K562 (cell line): ENCODE data around the gene NPVF. TPM values are rescaled to one million over a fixed set of nuclear protein-coding genes. Genes with fewer than 3 reads are reported as not detected.

Experiments
- ATAC-seq: fragments of 200-7000 bp; cut with Tn5 transposase; 3 replicates; pipeline ENCODE4 v1.9.1; 2020; ENCODE audit warnings: moderate library complexity
- BruUV-seq: library from RNA; stranded (reverse); fragments of 400-500 nt; replicated peaks from 2 replicates; lab custom pipeline; 2021; lab: Mats Ljungman, UMichigan
- CTCF ChIA-PET: fragments of 300-600 bp; formaldehyde crosslinking; extraction: SDS; loops from one replicate; lab custom pipeline; 2021; ENCODE audit warnings: low intra/inter-chr PET ratio; lab: Yijun Ruan, JAX
- POLR2A ChIA-PET: fragments of 300-600, 350-650 bp; sonication (Branson Sonifier 250); formaldehyde crosslinking; extraction: SDS; loops from one replicate; lab custom pipeline; 2021; ENCODE audit warnings: antibody characterized with exemption, inconsistent platforms; lab: Yijun Ruan, JAX
- DNase-seq, 4 experiments: peaks; one replicate each; pipeline versions ENCODE4 v3.0.0 to v3.0.0-alpha.2; 2011 to 2018; ENCODE audit warnings: low spot score in 3 of 4, mixed read lengths in 3 of 4; ENCODE audit errors: extremely low read depth in 1 of 4
- FAIRE-seq: peaks from 2 replicates; lab custom pipeline; 2011; peaks lifted over from hg19 to GRCh38; lab: Jason Lieb, UNC
- H2AFZ ChIP-seq: 2 replicates; pipeline ENCODE4 v1.6.0; 2011; ENCODE audit warnings: low read depth, low read length, control low read depth, inconsistent platforms
- H3K27ac ChIP-seq: fragments of 200-600 bp; 3 replicates; pipeline ENCODE4 v1.8.0; 2011; ENCODE audit warnings: low read depth, mild to moderate bottlenecking, control low read depth, inconsistent platforms, low read length, moderate library complexity, mixed read lengths; ENCODE audit errors: extremely low read depth
- H3K27me3 ChIP-seq, 2 experiments: fragments of 300-600 bp in 1 of 2; 2 replicates in 1 of 2; 3 replicates in 1 of 2; pipeline versions ENCODE4 v1.6.0 to v1.8.0; 2011; ENCODE audit warnings: inconsistent platforms in 2 of 2, low read length in 2 of 2, mild to moderate bottlenecking in 1 of 2, mixed read lengths in 1 of 2, moderate library complexity in 1 of 2; ENCODE audit not compliant: control insufficient read depth in 2 of 2, insufficient read depth in 2 of 2
- H3K36me3 ChIP-seq: fragments of 300-600 bp; 3 replicates; pipeline ENCODE4 v1.8.0; 2011; ENCODE audit warnings: mild to moderate bottlenecking, low read length, inconsistent platforms; ENCODE audit not compliant: control insufficient read depth, insufficient read depth
- H3K4me1 ChIP-seq, 2 experiments: fragments of 200-600 bp in 1 of 2; replicated peaks in 1 of 2; 2 replicates in 1 of 2; 3 replicates in 1 of 2; pipeline versions ENCODE4 v1.5.1 to v1.8.0; 2011; ENCODE audit warnings: inconsistent platforms in 2 of 2, low read length in 2 of 2, mild to moderate bottlenecking in 1 of 2, mixed read lengths in 1 of 2, moderate library complexity in 1 of 2; ENCODE audit not compliant: control insufficient read depth in 2 of 2, insufficient read depth in 2 of 2
- H3K4me2 ChIP-seq: 2 replicates; pipeline ENCODE4 v1.6.1; 2011; ENCODE audit warnings: low read length, control low read depth, inconsistent platforms, mixed read lengths; ENCODE audit not compliant: insufficient read depth
- H3K4me3 ChIP-seq: fragments of 200-600 bp; sonication (generic), shearing (Covaris generic); 2 replicates; pipeline ENCODE4 v1.5.1; 2016; ENCODE audit warnings: control low read depth, inconsistent platforms
- H3K79me2 ChIP-seq: fragments of 200-600 bp; 3 replicates; pipeline ENCODE4 v1.8.0; 2011; ENCODE audit warnings: low read length, inconsistent platforms; ENCODE audit not compliant: control insufficient read depth, insufficient read depth
- H3K9ac ChIP-seq, 2 experiments: 2 replicates each; pipeline versions ENCODE4 v1.6.0 to v1.6.1; 2011; ENCODE audit warnings: low read depth in 2 of 2, low read length in 2 of 2, control low read depth in 1 of 2, inconsistent platforms in 1 of 2, mild to moderate bottlenecking in 1 of 2, mixed read lengths in 1 of 2; ENCODE audit not compliant: insufficient read depth in 1 of 2
- H3K9me1 ChIP-seq: one replicate; pipeline ENCODE4 v1.6.0; 2011; ENCODE audit warnings: inconsistent platforms, mild to moderate bottlenecking, low read length, moderate library complexity; ENCODE audit not compliant: control insufficient read depth, insufficient read depth
- H3K9me3 ChIP-seq: replicated peaks from 2 replicates; pipeline ENCODE4 v1.5.1; 2011; ENCODE audit warnings: low read depth, low read length, inconsistent platforms; ENCODE audit not compliant: control insufficient read depth, insufficient read depth
- H4K20me1 ChIP-seq: replicated peaks from 2 replicates; pipeline ENCODE4 v1.6.1; 2011; ENCODE audit warnings: low read length, inconsistent platforms, mixed read lengths; ENCODE audit not compliant: control insufficient read depth, insufficient read depth
- CEBPG ChIP-seq, 3 experiments: fragments of 200-800 bp in 1 of 3; sonication (Bioruptor generic) in 1 of 3; sonication (generic) in 1 of 3; formaldehyde crosslinking in 1 of 3; IDR thresholded peaks in 2 of 3; conservative IDR thresholded peaks in 1 of 3; 2 replicates each; pipeline versions ENCODE4 v1.6.1 to v1.8.0; 2016 to 2022; ENCODE audit warnings: missing compliant biosample characterization in 2 of 3, missing genetic modification characterization in 2 of 3, mild to moderate bottlenecking in 1 of 3, missing genetic modification reagents in 1 of 3
- CXXC5 ChIP-seq: fragments of 250-450 bp; sonication (Bioruptor Pico); IDR thresholded peaks from 2 replicates; pipeline ENCODE4 v1.8.0; 2022; ENCODE audit warnings: inconsistent platforms, mild to moderate bottlenecking, moderate library complexity
- HIVEP1 ChIP-seq: fragments of 250-450 bp; sonication (Bioruptor Pico); IDR thresholded peaks from 2 replicates; pipeline ENCODE4 v1.4.0; 2020; ENCODE audit warnings: mild to moderate bottlenecking
- LEF1 ChIP-seq: fragments of 450-650 bp; IDR thresholded peaks from 2 replicates; pipeline ENCODE4 v1.6.1; 2016; ENCODE audit warnings: mild to moderate bottlenecking
- POLR3A ChIP-seq: IDR thresholded peaks from 2 replicates; pipeline ENCODE4 v1.6.1; 2011; ENCODE audit warnings: borderline replicate concordance, mild to moderate bottlenecking, moderate library complexity; ENCODE audit not compliant: insufficient read length, insufficient read depth; ENCODE audit errors: extremely low read depth
- SIX5 ChIP-seq, 2 experiments: IDR thresholded peaks; 2 replicates each; pipeline ENCODE4 v1.6.1; 2011; ENCODE audit warnings: low read length in 2 of 2, borderline replicate concordance in 1 of 2, low read depth in 1 of 2, mild to moderate bottlenecking in 1 of 2, moderate library complexity in 1 of 2; ENCODE audit not compliant: insufficient read depth in 1 of 2
- XRCC4 ChIP-seq: IDR thresholded peaks from one replicate; pipeline ENCODE4 v1.6.1; 2011; ENCODE audit not compliant: insufficient read depth, insufficient read length; ENCODE audit errors: extremely low read depth
- ZNF174 ChIP-seq: fragments of 250-450 bp; sonication (Bioruptor Pico); IDR thresholded peaks from 2 replicates; pipeline ENCODE4 v1.4.0; 2020; ENCODE audit warnings: mild to moderate bottlenecking
- ZNF507 ChIP-seq: conservative IDR thresholded peaks from 2 replicates; pipeline ENCODE4 v1.6.1; 2017; ENCODE audit warnings: missing genetic modification characterization, missing compliant biosample characterization
- ZNF79 ChIP-seq: fragments of 250-450 bp; sonication (Bioruptor Pico); IDR thresholded peaks from 2 replicates; pipeline ENCODE4 v1.4.0; 2020; ENCODE audit warnings: low read depth, mild to moderate bottlenecking, moderate library complexity
- WGBS: fragments of 100-300 bp; shearing (Covaris generic); methylation state at CpG from one replicate; pipeline ENCODE4 v1.1.6; 2016; ENCODE audit warnings: low coverage, mixed read lengths; ENCODE audit not compliant: insufficient coverage; ENCODE audit errors: missing lambda C conversion rate; 5-methylcytosine and 5-hydroxymethylcytosine counted together
- in situ Hi-C: fragments of 300-500 bp; cut with MboI; formaldehyde crosslinking; loops from 4 replicates; pipeline ENCODE4 v1.15.0; 2018; ENCODE audit warnings: inconsistent platforms, mixed read lengths
- intact Hi-C: fragments of 100-400 bp; cut with micrococcal nuclease; formaldehyde crosslinking; loops from 2 replicates; pipeline ENCODE4 v1.14.2; 2022
- polyA plus RNA-seq, 8 experiments: library from polyadenylated mRNA; depleted of rRNA in 4 of 8; stranded (reverse) in 5 of 8; unstranded in 3 of 8; fragments of >200 nt; fragmentation: Nextera tagmentation in 2 of 8; fragmentation: Illumina TruSeq in 1 of 8; extraction: Ambion mirVana in 2 of 8; extraction: Trizol in 1 of 8; gene quantifications; 2 replicates each; pipeline versions ENCODE4 v1.2.1 to v1.2.3, GENCODE V29; 2011 to 2014; ENCODE audit warnings: inconsistent platforms in 1 of 8, missing spikeins in 1 of 8
- total RNA-seq, 7 experiments: library from RNA; depleted of rRNA in 6 of 7; stranded (reverse); fragments of >200 nt in 6 of 7; fragmentation: Illumina TruSeq in 2 of 7; extraction: Trizol in 2 of 7; gene quantifications; 2 replicates each; pipeline versions ENCODE4 v1.2.1 to v1.2.3, GENCODE V29; 2011 to 2021; ENCODE audit warnings: low replicate concordance in 1 of 7
- TF ChIP-seq, protein P1 (sequence below): fragments of 250-450 bp; sonication (Bioruptor Pico); IDR thresholded peaks from 2 replicates; pipeline ENCODE4 v1.4.0; 2020

Gene NPVF
- total and polyA plus RNA-seq, 9 of the 15 experiments (the other 6 are each of a cell fraction or from before 2014, with no cell fraction given) = not detected

DNA sequence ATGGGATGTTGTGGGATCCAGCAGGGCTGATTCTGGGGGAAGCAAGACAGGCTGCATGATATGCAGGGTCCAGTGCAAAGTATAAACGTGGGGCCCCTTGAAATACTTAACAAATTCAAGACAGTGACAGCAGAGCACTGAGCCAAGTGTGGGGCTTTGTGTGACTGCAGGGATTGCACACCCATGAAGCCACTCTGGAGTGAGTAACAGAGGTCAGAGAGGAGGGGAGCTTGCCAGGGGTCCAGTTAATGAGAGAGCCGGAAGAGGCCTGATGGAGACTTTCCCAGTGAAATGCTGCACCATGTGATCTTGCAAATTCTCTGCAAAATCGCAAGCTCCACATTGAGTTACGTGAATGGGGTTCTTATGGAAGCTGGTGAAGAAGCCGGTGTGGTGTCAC lies 5.6 kb downstream of the NPVF start:
- ChIA-PET CTCF (no interaction called here), POLR2A (no interaction called here)
- Histone ChIP-seq H3K4me2 (no peak overlapping the region), H3K4me1 (no peaks in the 10 kb centered on the region; a peak in 1 of 5 replicates), H3K9ac (no peak overlapping the region), H3K9me1 (no peaks in the 10 kb centered on the region), H2AFZ (no peak overlapping the region), H3K79me2 (no peaks in the 10 kb centered on the region), H3K27ac (no peak overlapping the region), H3K27me3 (peaks cover 31 to 41% of the 10 kb centered on the region in 2 experiments), H3K4me3 (no peak overlapping the region), H3K36me3 (no peaks in the 10 kb centered on the region), H3K9me3 (no peaks in the 10 kb centered on the region), H4K20me1 (no peaks in the 10 kb centered on the region)
- intact Hi-C loops (no loop called here), in situ Hi-C loops (no loop called here)
- no peak for ATAC-seq
- DNase-seq = no peak
- 1% methylated on average over 5 of the region's 5 CpGs for WGBS
- FAIRE-seq = no peak
- no TSS peak for BruUV-seq
- TF ChIP-seq CXXC5 = no peak
- no peak for TF ChIP-seq SIX5 (IDR thresholded peaks at IDR 0.05; ENCODE audit: borderline replicate concordance in 1 of 2, insufficient read depth in 1 of 2, low read depth in 1 of 2, low read length in 2 of 2)
- no peak for TF ChIP-seq POLR3A
- no peak for TF ChIP-seq ZNF79
- TF ChIP-seq XRCC4 = no peak
- no peak for TF ChIP-seq ZNF174 (CRISPR knock-in tag)

- intact Hi-C loops = no loop called here
- Histone ChIP-seq H3K36me3 (no peaks in the 10 kb centered on the region), H3K9ac (no peak overlapping the region), H3K79me2 (no peaks in the 10 kb centered on the region), H3K9me1 (no peaks in the 10 kb centered on the region), H3K4me3 (no peak overlapping the region), H3K27me3 (peaks cover 31 to 42% of the 10 kb centered on the region in 2 experiments), H3K9me3 (no peaks in the 10 kb centered on the region), H2AFZ (no peak overlapping the region), H3K27ac (no peak overlapping the region), H4K20me1 (no peaks in the 10 kb centered on the region; the same call in 1 of the 2 replicates), H3K4me1 (no peaks in the 10 kb centered on the region; a peak in 1 of 5 replicates), H3K4me2 (no peak overlapping the region)
- in situ Hi-C loops = no loop called here
- CTCF ChIA-PET = no interaction called here
- no peak for FAIRE-seq
- WGBS = 0% methylated on average over 2 of the region's 2 CpGs
- no peak for DNase-seq
- POLR2A ChIA-PET = interaction anchor here (1.0 kb wide), 1 partner anchor 8 kb away, joined by 3 read pairs; no protein-coding TSS in a partner anchor
- BruUV-seq = no TSS peak
- ATAC-seq = no peak
- TF ChIP-seq LEF1 (no peak), HIVEP1 (no peak), CEBPG (CRISPR knock-in tag; IDR thresholded peaks at IDR 0.05) (no peak), CEBPG (tag; conservative IDR thresholded peaks at IDR 0.05 in 1 of 2, IDR thresholded peaks at IDR 0.05 in 1 of 2) (no peak), ZNF507 (tag) (no peak)
- TF ChIP-seq, protein P1, sequence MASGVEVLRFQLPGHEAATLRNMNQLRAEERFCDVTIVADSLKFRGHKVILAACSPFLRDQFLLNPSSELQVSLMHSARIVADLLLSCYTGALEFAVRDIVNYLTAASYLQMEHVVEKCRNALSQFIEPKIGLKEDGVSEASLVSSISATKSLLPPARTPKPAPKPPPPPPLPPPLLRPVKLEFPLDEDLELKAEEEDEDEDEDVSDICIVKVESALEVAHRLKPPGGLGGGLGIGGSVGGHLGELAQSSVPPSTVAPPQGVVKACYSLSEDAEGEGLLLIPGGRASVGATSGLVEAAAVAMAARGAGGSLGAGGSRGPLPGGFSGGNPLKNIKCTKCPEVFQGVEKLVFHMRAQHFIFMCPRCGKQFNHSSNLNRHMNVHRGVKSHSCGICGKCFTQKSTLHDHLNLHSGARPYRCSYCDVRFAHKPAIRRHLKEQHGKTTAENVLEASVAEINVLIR = no peak
Observed at GRCh38 chr7:25221009-25221408, 7.3 kb downstream of the NPVF start.
